ENCODE measurements around the gene PCDHAC1.

- TF ChIP-seq, protein P1, sequence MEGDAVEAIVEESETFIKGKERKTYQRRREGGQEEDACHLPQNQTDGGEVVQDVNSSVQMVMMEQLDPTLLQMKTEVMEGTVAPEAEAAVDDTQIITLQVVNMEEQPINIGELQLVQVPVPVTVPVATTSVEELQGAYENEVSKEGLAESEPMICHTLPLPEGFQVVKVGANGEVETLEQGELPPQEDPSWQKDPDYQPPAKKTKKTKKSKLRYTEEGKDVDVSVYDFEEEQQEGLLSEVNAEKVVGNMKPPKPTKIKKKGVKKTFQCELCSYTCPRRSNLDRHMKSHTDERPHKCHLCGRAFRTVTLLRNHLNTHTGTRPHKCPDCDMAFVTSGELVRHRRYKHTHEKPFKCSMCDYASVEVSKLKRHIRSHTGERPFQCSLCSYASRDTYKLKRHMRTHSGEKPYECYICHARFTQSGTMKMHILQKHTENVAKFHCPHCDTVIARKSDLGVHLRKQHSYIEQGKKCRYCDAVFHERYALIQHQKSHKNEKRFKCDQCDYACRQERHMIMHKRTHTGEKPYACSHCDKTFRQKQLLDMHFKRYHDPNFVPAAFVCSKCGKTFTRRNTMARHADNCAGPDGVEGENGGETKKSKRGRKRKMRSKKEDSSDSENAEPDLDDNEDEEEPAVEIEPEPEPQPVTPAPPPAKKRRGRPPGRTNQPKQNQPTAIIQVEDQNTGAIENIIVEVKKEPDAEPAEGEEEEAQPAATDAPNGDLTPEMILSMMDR (IDR thresholded peaks at IDR 0.05; ENCODE audit: insufficient read depth, low read depth, low read length) = no peak
- no peak for TF ChIP-seq EZH2 (IDR thresholded peaks at IDR 0.05; ENCODE audit: insufficient read depth, low read length)
Measured at GRCh38 chr5:140969880-140970279, 43.8 kb downstream of the PCDHAC1 start.
